ENCODE results near the gene FSCB. TPM values are rescaled to one million over a fixed set of nuclear protein-coding genes. Genes with fewer than 3 reads are reported as not detected.

FSCB gene
- total RNA-seq, 2 donors from 2014 or later = not detected

DNA sequence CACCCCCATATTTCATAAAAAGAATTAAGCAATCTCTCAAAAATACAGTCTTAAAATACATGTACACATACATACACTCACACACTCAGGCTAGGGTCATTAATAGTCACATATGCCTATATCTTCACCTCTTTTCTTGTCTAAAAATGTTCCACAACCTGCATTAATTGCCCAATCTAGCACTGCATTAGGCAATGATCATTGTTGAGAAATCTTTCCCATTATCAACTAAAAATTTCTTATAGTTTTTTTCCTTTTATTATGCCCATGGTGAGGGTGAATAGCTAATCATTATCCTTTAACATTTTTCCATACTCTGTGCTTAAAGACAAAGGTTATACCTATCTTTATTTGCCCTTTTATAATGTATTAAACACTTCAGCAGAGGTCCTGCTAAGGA is 38.3 kb downstream of the FSCB start:
- H3K4me3 ChIP-seq = no peak overlapping the region
- intact Hi-C loops (cut with DNase I) = no loop called here
- no peaks in the 10 kb centered on the region for H3K9me3 ChIP-seq
- DNase-seq = no peak
- no peaks in the 10 kb centered on the region for H3K27me3 ChIP-seq
- H3K4me1 ChIP-seq = no peaks in the 10 kb centered on the region
- H3K9ac ChIP-seq (ENCODE audit: low read depth in 2 of 2, low read length in 2 of 2) = no peak overlapping the region
- H3K27ac ChIP-seq = no peak overlapping the region
- no peaks in the 10 kb centered on the region for H3K36me3 ChIP-seq
- TF ChIP-seq, protein P1, sequence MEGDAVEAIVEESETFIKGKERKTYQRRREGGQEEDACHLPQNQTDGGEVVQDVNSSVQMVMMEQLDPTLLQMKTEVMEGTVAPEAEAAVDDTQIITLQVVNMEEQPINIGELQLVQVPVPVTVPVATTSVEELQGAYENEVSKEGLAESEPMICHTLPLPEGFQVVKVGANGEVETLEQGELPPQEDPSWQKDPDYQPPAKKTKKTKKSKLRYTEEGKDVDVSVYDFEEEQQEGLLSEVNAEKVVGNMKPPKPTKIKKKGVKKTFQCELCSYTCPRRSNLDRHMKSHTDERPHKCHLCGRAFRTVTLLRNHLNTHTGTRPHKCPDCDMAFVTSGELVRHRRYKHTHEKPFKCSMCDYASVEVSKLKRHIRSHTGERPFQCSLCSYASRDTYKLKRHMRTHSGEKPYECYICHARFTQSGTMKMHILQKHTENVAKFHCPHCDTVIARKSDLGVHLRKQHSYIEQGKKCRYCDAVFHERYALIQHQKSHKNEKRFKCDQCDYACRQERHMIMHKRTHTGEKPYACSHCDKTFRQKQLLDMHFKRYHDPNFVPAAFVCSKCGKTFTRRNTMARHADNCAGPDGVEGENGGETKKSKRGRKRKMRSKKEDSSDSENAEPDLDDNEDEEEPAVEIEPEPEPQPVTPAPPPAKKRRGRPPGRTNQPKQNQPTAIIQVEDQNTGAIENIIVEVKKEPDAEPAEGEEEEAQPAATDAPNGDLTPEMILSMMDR (IDR thresholded peaks at IDR 0.05) = no peak

DNA sequence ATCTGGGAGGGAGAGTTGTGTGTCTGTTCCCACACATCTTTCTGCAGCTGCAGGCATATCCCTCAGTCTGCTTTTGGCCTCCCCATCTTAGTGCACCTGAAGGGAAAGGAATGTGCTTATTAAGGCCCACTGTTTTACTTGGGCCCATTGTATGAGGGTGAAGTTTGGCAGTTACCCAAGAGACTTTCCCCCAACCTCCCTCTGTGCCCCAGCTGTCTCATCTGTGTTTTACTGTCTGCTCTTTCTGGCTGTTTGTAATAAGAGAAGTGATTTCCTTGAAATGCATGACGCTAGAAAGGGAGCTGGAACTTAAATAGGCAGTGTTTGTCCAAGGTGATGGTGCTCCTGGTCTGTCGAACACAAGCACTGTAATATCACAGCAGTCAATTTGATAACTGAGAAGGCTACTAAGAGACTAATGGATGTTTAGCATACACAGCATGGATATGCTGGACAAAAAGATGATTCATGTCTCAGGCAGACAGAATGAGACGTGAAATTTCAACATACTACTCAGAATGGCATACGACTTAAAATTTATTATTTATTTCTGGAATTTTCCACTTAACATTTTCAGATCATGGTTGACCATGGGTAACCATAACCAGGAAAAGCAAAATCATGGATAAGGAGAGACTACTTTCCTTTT is 43.6 kb downstream of the FSCB start:
- H3K4me3 ChIP-seq = no peak overlapping the region
- no peak for DNase-seq
- no peak overlapping the region for H3K27ac ChIP-seq
- TF ChIP-seq, protein P1 (IDR thresholded peaks at IDR 0.05) = no peak
- H3K36me3 ChIP-seq = no peaks in the 10 kb centered on the region
- no peaks in the 10 kb centered on the region for H3K4me1 ChIP-seq
- no peaks in the 10 kb centered on the region for H3K27me3 ChIP-seq
- no peak overlapping the region for H3K9ac ChIP-seq (ENCODE audit: low read depth in 2 of 2, low read length in 2 of 2)
- intact Hi-C loops (cut with DNase I) = no loop called here
- no peaks in the 10 kb centered on the region for H3K9me3 ChIP-seq

DNA sequence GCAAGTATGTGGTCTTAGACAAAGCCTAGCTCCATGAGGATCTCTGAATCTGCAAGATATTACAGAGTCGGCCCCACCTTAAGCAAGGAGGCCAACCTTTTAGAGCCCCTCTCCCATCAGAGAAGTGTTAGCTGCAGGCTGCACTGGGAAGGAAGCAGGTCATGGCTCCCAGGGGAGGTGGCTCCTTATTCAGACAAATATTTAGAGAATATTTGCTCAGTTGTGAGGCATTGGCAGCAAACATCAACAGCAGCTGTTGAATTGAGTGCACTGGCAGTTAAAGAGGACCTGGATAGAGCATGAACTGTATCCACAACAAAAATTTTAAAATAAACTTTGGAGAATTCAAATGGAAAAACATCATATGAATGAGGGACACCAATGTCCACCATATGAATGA is 44.7 kb downstream of the FSCB start:
- intact Hi-C loops (cut with DNase I) = no loop called here
- H3K4me3 ChIP-seq = no peak overlapping the region
- DNase-seq = no peak
- H3K27ac ChIP-seq = no peak overlapping the region
- TF ChIP-seq, protein P1 (IDR thresholded peaks at IDR 0.05) = no peak
- H3K9ac ChIP-seq (ENCODE audit: low read depth in 2 of 2, low read length in 2 of 2) = no peak overlapping the region
- no peaks in the 10 kb centered on the region for H3K36me3 ChIP-seq
- H3K4me1 ChIP-seq = no peaks in the 10 kb centered on the region
- no peaks in the 10 kb centered on the region for H3K27me3 ChIP-seq
- H3K9me3 ChIP-seq = no peaks in the 10 kb centered on the region

DNA sequence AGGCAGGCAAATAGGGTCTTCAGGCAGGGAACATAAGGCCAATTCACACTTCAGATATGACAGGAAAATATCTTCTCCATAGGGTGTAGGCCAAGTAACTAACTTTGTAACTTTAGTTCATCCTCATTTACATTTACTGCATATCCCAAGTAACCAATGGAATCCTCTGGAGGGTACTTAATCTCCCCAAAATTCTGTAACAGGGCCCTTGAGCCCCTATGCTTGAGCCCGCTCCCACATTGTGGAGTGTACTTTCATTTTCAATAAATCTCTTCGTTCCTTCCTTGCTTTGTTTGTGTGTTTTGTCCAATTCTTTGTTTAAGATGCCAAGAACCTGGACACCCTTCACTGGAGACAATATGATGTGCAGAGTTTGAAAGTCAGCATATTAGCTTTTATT is 45.3 kb downstream of the FSCB start:
- H3K4me1 ChIP-seq = no peaks in the 10 kb centered on the region
- intact Hi-C loops (cut with DNase I) = no loop called here
- H3K27ac ChIP-seq = no peak overlapping the region
- H3K9me3 ChIP-seq = no peaks in the 10 kb centered on the region
- no peaks in the 10 kb centered on the region for H3K27me3 ChIP-seq
- no peak overlapping the region for H3K4me3 ChIP-seq
- DNase-seq = no peak
- no peaks in the 10 kb centered on the region for H3K36me3 ChIP-seq
- TF ChIP-seq, protein P1 (IDR thresholded peaks at IDR 0.05) = no peak
- H3K9ac ChIP-seq (ENCODE audit: low read depth in 2 of 2, low read length in 2 of 2) = no peak overlapping the region

Measured in colonic mucosa (tissue), 4 donors.